CD4-positive, alpha-beta T cell treated with Interferon gamma for 1 hour (primary cell): Measurements from ENCODE around the gene ABL2.
"Not testable (repeated sequence)": the region's sequence is repeated elsewhere in the genome, so short reads cannot be mapped to it uniquely, and the experiment has no call there.

ENCODE experiments used
- DNase-seq: peaks from one replicate; pipeline ENCODE4 v3.0.0-alpha.2; 2020

Gene ABL2

DNA sequence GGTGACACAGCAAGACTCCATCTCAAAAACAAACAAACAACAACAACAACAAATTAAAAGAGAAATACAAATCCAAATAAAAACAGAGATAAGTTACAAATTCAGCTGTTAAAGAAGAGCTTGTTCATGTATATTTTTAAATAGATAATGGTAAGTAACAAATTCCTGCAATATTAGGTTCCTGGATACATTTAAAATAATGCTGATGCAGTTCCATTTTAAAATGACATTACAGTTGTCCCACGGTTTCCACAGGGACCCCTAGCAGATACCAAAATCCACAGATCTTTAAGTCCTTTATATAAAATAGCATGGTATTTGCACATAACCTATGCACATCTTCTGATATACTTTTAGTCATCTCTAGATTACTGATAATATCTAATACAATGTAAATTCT, 61.5 kb downstream of the ABL2 start:
- no peak for DNase-seq

DNA sequence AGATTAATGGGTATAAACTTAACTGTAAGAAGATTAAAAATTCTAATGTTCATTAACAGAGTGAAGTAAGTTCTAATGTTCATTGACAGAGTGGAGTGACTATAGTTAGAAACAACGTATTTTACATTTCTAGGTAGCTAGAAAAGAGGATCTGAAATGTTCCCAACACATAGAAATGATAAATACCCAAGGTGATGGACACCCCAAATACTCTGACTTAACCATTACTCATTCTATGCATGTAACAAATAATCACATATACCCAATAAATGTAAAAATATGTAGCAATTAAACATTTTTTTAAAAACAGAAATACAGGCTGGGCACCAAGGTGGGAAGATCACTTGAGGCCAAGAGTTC, 62.1 kb downstream of the ABL2 start:
- DNase-seq: no peak

GRCh38 chr1:179166663-179167417, 62.6 kb downstream of the ABL2 start:
- DNase-seq: no peak

DNA sequence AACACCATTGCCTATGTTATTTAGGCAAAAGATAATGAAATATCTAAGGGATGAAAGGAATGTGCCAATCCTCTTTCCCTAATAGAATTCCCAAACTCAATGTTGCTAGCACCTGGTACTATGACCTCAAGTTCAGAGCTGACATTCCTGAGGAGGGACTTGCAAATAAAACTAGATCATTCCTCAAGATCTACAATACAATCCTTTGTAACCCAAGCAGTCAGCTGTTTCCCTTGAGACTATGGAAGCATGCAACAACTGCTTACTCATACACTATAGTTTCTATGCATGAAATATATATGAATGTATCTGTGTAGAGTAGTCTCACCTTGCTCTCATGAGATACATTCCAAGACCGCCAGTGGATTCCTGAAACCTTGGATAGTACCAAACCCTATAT, 65.0 kb downstream of the ABL2 start:
- no peak for DNase-seq

DNA sequence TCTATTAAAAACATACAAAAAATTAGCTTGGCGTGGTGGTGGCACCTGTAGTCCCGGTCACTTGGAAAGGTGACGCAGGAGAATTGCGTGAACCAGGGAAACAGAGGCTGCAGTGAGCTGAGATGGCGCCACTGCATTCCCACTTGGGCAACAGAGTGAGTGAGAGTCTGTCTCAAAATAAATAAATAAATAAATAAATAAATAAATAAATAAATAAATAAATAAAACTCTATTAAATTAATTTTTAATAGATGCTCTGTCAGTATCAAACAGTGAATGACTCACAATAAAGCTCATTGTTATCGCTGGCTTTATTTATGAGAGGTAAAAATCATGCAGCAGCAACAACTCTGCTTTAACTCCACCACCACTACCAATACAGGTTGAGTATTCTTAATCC, 72.8 kb downstream of the ABL2 start:
- no peak for DNase-seq

DNA sequence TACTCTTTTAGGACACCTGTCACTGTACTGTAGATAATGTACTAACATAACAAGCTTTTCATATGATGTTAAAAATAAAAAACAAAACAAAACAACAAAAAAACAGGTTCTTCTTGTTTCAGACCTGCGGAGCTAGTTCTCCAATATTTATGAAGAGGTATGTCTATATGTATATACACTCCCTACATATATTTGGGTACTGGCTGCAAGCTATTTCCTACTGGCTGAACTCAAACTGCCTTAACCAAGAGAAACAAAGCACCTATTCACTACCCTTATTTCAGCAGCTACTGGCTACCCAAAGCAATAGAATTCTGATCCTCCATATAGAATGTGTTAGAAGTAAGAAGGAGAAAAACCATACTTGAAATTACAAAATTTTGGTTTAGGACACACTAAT, 73.5 kb downstream of the ABL2 start:
- no peak for DNase-seq

DNA sequence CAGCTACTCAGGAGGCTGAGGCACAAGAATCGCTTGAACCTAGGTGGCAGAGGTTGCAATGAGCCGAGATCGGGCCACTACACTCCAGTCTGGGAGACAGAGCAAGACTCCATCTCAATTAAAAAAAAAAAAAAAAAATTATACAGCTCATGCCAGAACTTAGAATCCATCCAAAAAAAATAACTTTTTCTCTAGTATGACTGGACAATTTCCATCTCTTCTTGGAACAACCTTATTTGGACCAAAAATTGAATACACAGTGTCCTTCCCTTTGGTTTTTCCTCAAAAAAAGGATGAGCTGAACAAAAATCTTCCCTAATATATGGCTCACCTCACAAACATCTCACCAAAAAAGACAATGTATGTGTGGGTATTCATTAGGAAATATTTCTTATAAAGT, 73.9 kb downstream of the ABL2 start:
- no peak for DNase-seq

DNA sequence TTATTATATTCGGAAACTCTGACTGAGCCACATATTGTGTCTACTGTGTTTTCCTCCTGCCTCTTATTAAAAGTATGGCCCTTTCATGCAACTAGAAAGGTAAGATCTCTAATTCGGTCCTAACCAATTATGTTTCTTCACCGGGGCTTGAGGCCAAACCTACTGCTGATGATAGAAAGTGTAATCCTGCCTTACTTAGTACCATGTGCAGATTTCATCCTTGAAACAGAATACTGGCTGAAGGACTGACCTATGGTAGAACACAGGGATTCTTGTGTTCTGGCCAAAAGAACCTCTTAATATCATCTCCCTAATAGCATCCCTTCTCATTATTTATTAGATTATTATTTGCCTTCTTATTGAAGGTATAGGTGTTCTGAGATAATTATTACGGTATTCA, 75.0 kb downstream of the ABL2 start:
- DNase-seq: no peak

DNA sequence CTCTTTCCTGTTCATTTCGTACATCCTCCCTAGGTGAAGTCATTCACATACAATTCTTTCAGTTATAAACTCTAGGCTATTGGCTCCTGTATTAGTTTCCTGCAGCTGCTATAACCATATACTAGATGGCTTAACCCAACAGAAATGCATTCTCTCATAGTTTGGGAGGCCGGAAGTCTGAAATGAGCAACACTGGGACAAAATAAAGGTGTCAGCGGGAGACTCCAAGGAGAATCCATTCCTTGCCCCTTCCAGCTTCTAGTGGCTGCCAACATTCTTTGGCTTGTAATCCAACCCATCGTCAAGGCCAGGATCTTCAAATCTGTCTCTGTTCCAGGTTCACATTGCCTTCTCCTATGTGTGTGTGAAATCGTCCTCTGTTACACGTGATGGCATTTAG, 76.3 kb downstream of the ABL2 start:
- no peak for DNase-seq

DNA sequence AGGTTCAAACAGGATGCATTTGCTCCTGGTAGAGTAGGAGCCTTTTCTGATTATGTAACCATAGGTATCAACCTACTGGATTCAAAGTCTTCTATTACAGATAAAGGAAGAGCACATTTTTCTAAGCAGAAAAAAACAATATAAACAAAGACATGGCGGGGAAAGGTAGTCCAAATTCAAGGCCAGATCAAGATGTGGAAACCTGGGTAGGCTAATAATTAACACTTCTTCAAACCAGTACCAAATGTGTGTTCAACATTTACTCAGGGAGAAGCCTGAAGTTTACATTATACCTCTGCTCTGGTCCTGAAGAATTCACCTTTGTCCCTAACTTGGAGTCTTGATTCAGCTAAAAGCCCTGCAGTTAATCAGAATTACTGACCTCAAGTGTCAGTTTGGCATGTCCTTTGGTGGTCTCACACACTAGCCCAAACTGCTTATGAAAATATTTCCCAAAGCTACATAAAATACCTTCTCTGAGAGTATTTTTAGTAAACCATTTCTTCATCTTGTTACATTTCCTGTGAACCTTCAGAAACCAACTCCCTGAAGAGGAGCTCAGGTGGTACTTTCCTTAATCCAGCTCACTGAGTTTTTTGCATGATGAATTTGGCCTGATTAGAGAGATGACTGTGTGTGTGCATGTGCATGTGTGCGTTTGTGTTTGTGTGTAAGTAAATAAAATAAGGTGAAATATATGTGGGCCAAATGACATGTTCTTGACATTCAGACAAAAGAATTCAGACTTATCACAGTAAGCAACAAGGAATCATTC, 77.4 kb downstream of the ABL2 start:
- no peak for DNase-seq

GRCh38 chr1:179146911-179147310, 82.6 kb downstream of the ABL2 start:
- DNase-seq: no peak

DNA sequence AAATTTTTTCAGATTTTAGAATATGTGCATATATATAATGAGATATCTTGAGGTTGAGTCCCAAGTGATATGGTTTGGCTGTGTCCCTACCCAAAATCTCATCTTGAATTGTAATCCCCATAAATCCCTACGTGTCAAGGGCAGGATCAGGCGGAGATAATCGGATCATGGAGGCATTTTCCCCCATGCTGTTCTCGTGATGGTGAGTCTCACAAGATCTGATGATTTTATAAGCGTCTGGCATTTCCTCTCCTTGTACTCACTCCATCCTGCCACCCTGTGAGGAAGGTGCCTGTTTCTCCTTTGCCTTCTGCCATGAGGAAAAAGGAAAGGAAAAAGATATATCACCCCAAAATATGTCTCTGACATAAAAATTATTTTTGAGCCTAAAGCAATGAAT, 83.0 kb downstream of the ABL2 start:
- no peak for DNase-seq

DNA sequence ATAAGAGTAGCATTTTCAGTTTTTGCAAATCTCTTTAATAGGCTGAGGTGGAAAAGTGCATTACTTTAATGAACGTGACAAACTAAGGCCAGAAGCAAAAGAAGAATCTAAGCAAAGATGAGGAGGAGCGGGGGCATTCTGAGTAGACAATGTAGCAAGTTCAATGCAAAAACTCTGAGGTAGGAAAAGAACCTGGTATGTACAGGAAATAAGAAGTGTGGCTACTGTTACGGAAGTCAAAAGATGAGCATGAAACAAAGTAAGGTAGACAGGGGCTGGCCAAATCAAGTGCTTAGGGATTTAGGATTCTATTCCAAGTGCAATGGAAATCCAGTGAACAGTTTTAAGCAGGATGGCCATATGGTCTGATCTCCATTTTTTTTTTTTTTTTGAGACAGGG, 84.0 kb downstream of the ABL2 start:
- DNase-seq: no peak

DNA sequence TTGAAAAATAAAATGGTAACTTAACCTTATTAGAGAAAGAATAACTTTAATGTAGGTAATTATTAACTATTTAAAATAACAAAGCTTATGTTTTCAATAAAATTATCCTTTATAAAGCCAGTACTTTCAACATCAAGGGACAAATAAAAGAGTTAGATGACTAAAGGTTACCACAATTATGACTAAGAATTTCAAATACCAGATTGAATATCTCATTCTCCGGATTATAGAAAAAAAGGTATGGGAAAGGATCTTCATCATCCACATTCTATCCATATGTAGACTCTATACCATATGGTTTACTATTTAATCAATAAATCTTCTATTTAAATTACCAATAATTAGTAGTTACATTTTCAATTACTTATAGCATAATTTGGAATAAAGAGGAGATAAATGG, 84.9 kb downstream of the ABL2 start:
- no peak for DNase-seq

- no peak for DNase-seq
Measured at GRCh38 chr1:179143322-179143721, 86.2 kb downstream of the ABL2 start.

DNA sequence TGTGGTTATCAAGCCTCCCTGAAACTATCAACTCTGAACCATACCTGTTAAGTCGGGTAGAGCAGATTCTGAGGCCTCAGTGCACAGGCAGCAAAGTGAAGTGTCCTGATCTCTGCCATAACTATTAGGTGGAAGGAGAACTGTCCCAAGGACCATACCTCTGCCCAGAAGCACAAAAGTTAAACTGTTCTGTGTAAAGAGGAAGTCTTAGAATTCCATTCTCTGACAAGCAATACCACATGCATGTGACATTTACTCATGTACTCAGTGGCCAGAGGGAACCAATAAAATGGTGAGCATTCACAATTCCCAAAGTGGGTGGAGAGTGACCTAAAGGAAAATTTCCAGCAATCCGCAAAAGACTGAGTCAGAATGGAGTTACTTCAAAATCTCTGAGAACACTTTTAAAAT, 86.6 kb downstream of the ABL2 start:
- no peak for DNase-seq

- DNase-seq: no peak
Measured at GRCh38 chr1:179141592-179142251, 87.8 kb downstream of the ABL2 start.

GRCh38 chr1:179138755-179139154, 90.7 kb downstream of the ABL2 start:
- DNase-seq: not testable (repeated sequence)

GRCh38 chr1:179137617-179138255, 91.7 kb downstream of the ABL2 start:
- no peak for DNase-seq

DNA sequence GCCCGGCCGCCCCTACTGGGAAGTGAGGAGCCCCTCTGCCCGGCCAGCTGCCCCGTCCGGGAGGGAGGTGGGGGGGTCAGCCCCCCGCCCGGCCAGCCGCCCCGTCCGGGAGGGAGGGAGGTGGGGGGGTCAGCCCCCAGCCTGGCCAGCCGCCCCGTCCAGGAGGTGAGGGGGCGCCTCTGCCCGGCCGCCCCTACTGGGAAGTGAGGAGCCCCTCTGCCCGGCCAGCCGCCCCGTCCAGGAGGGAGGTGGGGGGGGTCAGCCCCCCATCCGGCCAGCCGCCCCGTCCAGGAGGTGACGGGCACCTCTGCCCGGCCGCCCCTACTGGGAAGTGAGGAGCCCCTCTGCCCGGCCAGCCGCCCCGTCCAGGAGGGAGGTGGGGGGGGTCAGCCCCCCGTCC, 93.8 kb downstream of the ABL2 start:
- DNase-seq: not testable (repeated sequence)

DNA sequence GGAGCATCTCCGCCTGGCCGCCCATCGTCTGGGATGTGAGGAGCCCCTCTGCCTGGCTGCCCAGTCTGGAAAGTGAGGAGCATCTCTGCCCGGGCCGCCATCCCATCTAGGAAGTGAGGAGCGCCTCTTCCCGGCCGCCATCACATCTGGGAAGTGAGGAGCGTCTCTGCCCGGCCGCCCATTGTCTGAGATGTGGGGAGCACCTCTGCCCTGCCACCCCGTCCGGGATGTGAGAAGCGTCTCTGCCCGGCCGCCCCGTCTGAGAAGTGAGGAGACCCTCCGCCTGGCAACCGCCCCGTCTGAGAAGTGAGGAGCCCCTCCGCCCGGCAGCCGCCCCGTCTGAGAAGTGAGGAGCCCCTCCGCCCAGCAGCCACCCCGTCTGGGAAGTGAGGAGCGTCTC, 94.3 kb downstream of the ABL2 start:
- DNase-seq: not testable (repeated sequence)

DNA sequence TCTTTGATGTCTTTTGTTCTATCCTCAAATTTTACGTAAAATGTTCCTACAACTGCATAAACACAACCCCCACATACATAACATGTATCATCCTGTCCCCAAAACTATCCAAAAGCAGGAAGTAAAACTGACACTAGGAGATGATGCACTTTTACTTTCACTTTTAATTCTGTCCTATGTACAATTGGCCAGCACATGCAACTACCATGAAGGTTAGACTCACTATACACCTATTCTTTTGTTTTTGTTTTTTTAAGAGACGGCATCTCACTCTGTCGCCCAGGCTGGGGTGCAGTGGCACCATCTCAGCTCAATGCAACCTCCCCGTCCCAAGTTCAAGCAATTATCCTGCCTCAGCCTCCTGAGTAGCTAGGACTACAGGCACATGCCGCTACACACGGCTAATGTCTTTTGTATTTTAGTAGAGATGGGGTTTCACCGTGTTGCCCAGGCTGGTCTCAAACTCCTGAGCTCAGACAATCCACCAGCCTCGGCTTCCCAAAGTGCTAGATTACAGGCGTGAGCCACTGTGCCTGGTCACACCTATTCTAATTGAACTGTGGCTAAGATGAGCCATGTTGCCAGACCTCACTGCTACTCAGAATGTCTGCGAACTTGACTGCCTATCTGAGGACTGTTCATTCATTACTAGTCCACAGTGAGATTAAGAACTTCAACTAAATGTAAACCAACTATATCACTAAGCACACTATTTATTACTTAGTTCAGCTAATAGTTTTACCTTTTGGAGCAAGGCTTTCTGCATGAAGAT, 99.6 kb downstream of the ABL2 start:
- no peak for DNase-seq

GRCh38 chr1:179128520-179128919, 101.0 kb downstream of the ABL2 start:
- DNase-seq: no peak
